HepG2 (cell line): Measurements from ENCODE around the gene PNKD. TPM values are rescaled to one million over a fixed set of nuclear protein-coding genes. Genes with fewer than 3 reads are reported as not detected.
A peak's percentile ranks its signal among the peaks of the same experiment; 100 is the strongest.

Experiments
- CBX5 ChIP-seq: sonication (generic); formaldehyde crosslinking; IDR thresholded peaks from 2 replicates; pipeline ENCODE4 v1.4.0; 2020; ENCODE audit warnings: missing genetic modification reagents, borderline replicate concordance
- DNMT1 ChIP-seq: sonication (generic); formaldehyde crosslinking; IDR thresholded peaks from 2 replicates; pipeline ENCODE4 v1.5.1; 2020; ENCODE audit warnings: mild to moderate bottlenecking, missing genetic modification reagents
- ESRRA ChIP-seq: sonication (generic); formaldehyde crosslinking; IDR thresholded peaks from 2 replicates; pipeline ENCODE4 v1.5.1; 2020; ENCODE audit warnings: mild to moderate bottlenecking, low read depth, missing genetic modification reagents
- HDAC2 ChIP-seq: sonication (generic); formaldehyde crosslinking; IDR thresholded peaks from 2 replicates; pipeline ENCODE4 v1.4.0; 2020; ENCODE audit warnings: missing genetic modification reagents
- KDM3A ChIP-seq: IDR thresholded peaks from 2 replicates; pipeline ENCODE4 v1.6.1; 2018; ENCODE audit warnings: low read depth, missing compliant biosample characterization
- KLF16 ChIP-seq, 2 experiments: sonication (generic) in 1 of 2; formaldehyde crosslinking in 1 of 2; IDR thresholded peaks; 2 replicates each; pipeline versions ENCODE4 v1.6.1 to v1.8.0; 2016 to 2023; ENCODE audit warnings: missing genetic modification reagents in 2 of 2, missing compliant biosample characterization in 1 of 2
- MEIS1 ChIP-seq: sonication (generic); formaldehyde crosslinking; IDR thresholded peaks from 2 replicates; pipeline ENCODE4 v1.9.0; 2021; ENCODE audit warnings: mild to moderate bottlenecking, missing genetic modification reagents, moderate library complexity, borderline replicate concordance
- MIER2 ChIP-seq: IDR thresholded peaks from 2 replicates; pipeline ENCODE4 v1.6.1; 2016; ENCODE audit warnings: missing biosample characterization, missing genetic modification reagents
- MXD4 ChIP-seq: IDR thresholded peaks from 2 replicates; pipeline ENCODE4 v1.6.1; 2016; ENCODE audit warnings: mild to moderate bottlenecking, missing biosample characterization, missing genetic modification reagents
- NCOA2 ChIP-seq: sonication (generic); formaldehyde crosslinking; IDR thresholded peaks from 2 replicates; pipeline ENCODE4 v1.8.0; 2022; ENCODE audit warnings: inconsistent platforms
- NFE2L2 ChIP-seq: fragments of 150-350 bp; IDR thresholded peaks from 2 replicates; pipeline ENCODE4 v1.6.1; 2014; ENCODE audit warnings: low read length
- NRL ChIP-seq: sonication (generic); formaldehyde crosslinking; IDR thresholded peaks from 2 replicates; pipeline ENCODE4 v1.5.0; 2020; ENCODE audit warnings: missing genetic modification reagents, mild to moderate bottlenecking, moderate library complexity, borderline replicate concordance
- REPIN1 ChIP-seq: sonication (generic); formaldehyde crosslinking; IDR thresholded peaks from 2 replicates; pipeline ENCODE4 v1.8.0; 2022; ENCODE audit warnings: missing genetic modification reagents, low read depth, mild to moderate bottlenecking, borderline replicate concordance
- RFXAP ChIP-seq: sonication (generic); formaldehyde crosslinking; IDR thresholded peaks from 2 replicates; pipeline ENCODE4 v1.4.0; 2020; ENCODE audit warnings: missing genetic modification reagents, borderline replicate concordance
- SP1 ChIP-seq, 2 experiments: fragments of 450-650 bp in 1 of 2; sonication (generic) in 1 of 2; formaldehyde crosslinking in 1 of 2; IDR thresholded peaks; 2 replicates each; pipeline versions ENCODE4 v1.4.0 to v1.6.1; 2016 to 2020; ENCODE audit warnings: missing genetic modification reagents in 1 of 2
- SP4 ChIP-seq: sonication (generic); formaldehyde crosslinking; IDR thresholded peaks from 2 replicates; pipeline ENCODE4 v1.8.1; 2023; ENCODE audit warnings: mild to moderate bottlenecking, missing genetic modification reagents
- SRF ChIP-seq: IDR thresholded peaks from 2 replicates; pipeline ENCODE4 v1.6.1; 2011; ENCODE audit warnings: mild to moderate bottlenecking, low read depth, low read length, moderate library complexity
- TBX2 ChIP-seq: sonication (generic); formaldehyde crosslinking; IDR thresholded peaks from 2 replicates; pipeline ENCODE4 v1.5.0; 2020; ENCODE audit warnings: missing genetic modification reagents, mild to moderate bottlenecking, borderline replicate concordance
- TBX3 ChIP-seq: fragments of 450-650 bp; IDR thresholded peaks from 2 replicates; pipeline ENCODE4 v1.6.1; 2017; ENCODE audit warnings: antibody characterized with exemption, mild to moderate bottlenecking, inconsistent platforms, borderline replicate concordance
- ZBTB38 ChIP-seq: sonication (generic); formaldehyde crosslinking; IDR thresholded peaks from 2 replicates; pipeline ENCODE4 v1.5.1; 2020; ENCODE audit warnings: mild to moderate bottlenecking, missing genetic modification reagents
- ZNF326 ChIP-seq: sonication (generic); formaldehyde crosslinking; IDR thresholded peaks from 2 replicates; pipeline ENCODE4 v1.4.0; 2020; ENCODE audit warnings: missing genetic modification reagents, borderline replicate concordance
- ZNF354B ChIP-seq: sonication (generic); formaldehyde crosslinking; IDR thresholded peaks from 2 replicates; pipeline ENCODE4 v1.8.0; 2022; ENCODE audit warnings: mild to moderate bottlenecking, missing genetic modification reagents
- ZNF629 ChIP-seq: sonication (generic); formaldehyde crosslinking; conservative IDR thresholded peaks from 2 replicates; pipeline ENCODE4 v1.5.0; 2020; ENCODE audit warnings: missing genetic modification reagents
- ZNF678 ChIP-seq: sonication (generic); formaldehyde crosslinking; IDR thresholded peaks from 2 replicates; pipeline ENCODE4 v1.4.0; 2020; ENCODE audit warnings: mild to moderate bottlenecking, missing genetic modification reagents
- ZNF747 ChIP-seq: sonication (generic); formaldehyde crosslinking; IDR thresholded peaks from 2 replicates; pipeline ENCODE4 v1.8.1; 2023; ENCODE audit warnings: missing genetic modification reagents, mild to moderate bottlenecking, borderline replicate concordance
- ZNF788 ChIP-seq: sonication (generic); formaldehyde crosslinking; IDR thresholded peaks from 2 replicates; pipeline ENCODE4 v1.5.0; 2020; ENCODE audit warnings: mild to moderate bottlenecking, missing genetic modification reagents, borderline replicate concordance
- ZNF891 ChIP-seq: sonication (generic); formaldehyde crosslinking; IDR thresholded peaks from 2 replicates; pipeline ENCODE4 v1.5.0; 2020; ENCODE audit warnings: mild to moderate bottlenecking, missing genetic modification reagents
- ZSCAN21 ChIP-seq: sonication (generic); formaldehyde crosslinking; IDR thresholded peaks from 2 replicates; pipeline ENCODE4 v1.8.0; 2022; ENCODE audit warnings: mild to moderate bottlenecking, missing genetic modification reagents, moderate library complexity, borderline replicate concordance
- polyA plus RNA-seq, 8 experiments: library from polyadenylated mRNA; depleted of rRNA in 3 of 8; stranded (reverse) in 7 of 8; unstranded in 1 of 8; fragments of >200 nt; fragmentation: Illumina TruSeq in 4 of 8; extraction: Trizol in 4 of 8; gene quantifications; 2 replicates each; pipeline versions ENCODE4 v1.2.1 to v1.2.3, GENCODE V29; 2011 to 2016; ENCODE audit warnings: low read depth in 4 of 8, missing spikeins in 1 of 8, mixed read lengths in 1 of 8; ENCODE audit not compliant: insufficient read depth in 1 of 8
- total RNA-seq, 5 experiments: library from RNA; depleted of rRNA; stranded (reverse); fragments of >200 nt; fragmentation: Illumina TruSeq; extraction: Trizol; gene quantifications; 2 replicates each; pipeline ENCODE4 v1.2.3, GENCODE V29; 2016; ENCODE audit warnings: low read depth in 1 of 5
- TF ChIP-seq, protein P1 (sequence below): IDR thresholded peaks from 2 replicates; pipeline ENCODE4 v1.6.1; 2016; ENCODE audit warnings: mild to moderate bottlenecking

The PNKD gene
- total and polyA plus RNA-seq, 2 of the 13 experiments (the other 11 are each of a cell fraction or from before 2014, with no cell fraction given), result 55.9 to 80.4 TPM

DNA sequence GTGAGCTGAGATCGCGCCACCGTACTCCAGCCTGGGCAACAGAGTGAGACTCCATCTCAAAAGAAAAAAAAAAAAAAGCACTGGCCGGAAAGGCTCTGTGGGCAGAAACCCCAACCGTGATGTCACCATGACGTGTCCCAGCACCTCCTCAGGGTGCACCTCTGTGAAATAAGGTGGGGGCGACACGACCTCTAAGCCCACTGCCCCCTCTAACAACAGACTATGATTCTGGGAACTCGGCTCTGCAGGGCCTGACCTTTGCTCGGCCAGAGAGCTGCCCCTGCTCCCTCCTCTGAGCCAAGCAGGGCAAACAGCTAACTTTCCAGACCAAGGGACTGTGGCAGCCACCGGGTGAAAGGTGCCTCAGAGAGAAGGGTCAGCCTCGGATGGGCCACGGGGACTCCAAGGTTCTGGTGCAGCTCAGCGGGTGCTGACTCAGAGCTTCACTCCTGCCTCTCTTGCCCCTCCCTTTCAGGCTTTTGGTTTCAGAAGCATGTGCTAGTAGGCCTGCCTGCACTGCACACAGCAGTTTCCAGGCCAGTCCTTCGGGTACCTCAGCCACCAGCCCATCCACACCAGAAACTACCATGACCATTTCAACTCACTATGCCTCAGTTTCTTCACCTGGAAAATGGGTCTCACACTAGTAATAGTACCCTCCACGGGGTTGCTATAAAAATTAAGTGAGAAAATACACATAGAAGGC lies 13.9 kb downstream of the PNKD start (continued):
- TF ChIP-seq ZNF629 (CRISPR knock-in tag) (peak; percentile 95), MEIS1 (CRISPR knock-in tag) (no peak), TBX2 (CRISPR knock-in tag) (0 out of 2 replicates have a peak, but pooled peaks have one; percentile 48), KLF16 (CRISPR knock-in tag; IDR thresholded peaks at IDR 0.05) (peak in 1 of 2 experiments; percentile 23; a peak in 1 of 4 replicates), MIER2 (CRISPR knock-in tag) (no peak), RFXAP (no peak), MXD4 (peak; percentile 49; the same call in 1 of the 2 replicates), ZNF747 (CRISPR knock-in tag) (0 out of 2 replicates have a peak, but pooled peaks have one; percentile 70), TBX3 (no peak), ZBTB38 (peak; percentile 75), NCOA2 (CRISPR knock-in tag) (no peak), NFE2L2 (no peak), SP4 (CRISPR knock-in tag) (0 out of 2 replicates have a peak, but pooled peaks have one; percentile 46), KDM3A (CRISPR knock-in tag) (0 out of 2 replicates have a peak, but pooled peaks have one; percentile 48), CBX5 (CRISPR knock-in tag) (0 out of 2 replicates have a peak, but pooled peaks have one; percentile 61), ZNF678 (no peak), DNMT1 (CRISPR knock-in tag) (0 out of 2 replicates have a peak, but pooled peaks have one; percentile 67), ESRRA (CRISPR knock-in tag) (peak; percentile 28; the same call in 1 of the 2 replicates), HDAC2 (CRISPR knock-in tag) (peak; percentile 35; the same call in 1 of the 2 replicates), SRF (no peak), ZNF354B (CRISPR knock-in tag) (no peak), NRL (peak; percentile 93), ZNF891 (CRISPR knock-in tag) (peak; percentile 67), REPIN1 (CRISPR knock-in tag) (peak; percentile 74; the same call in 1 of the 2 replicates), ZSCAN21 (no peak), ZNF788 (CRISPR knock-in tag) (peak; percentile 69; the same call in 1 of the 2 replicates), SP1 (IDR thresholded peaks at IDR 0.05) (no peak), SP1 (CRISPR knock-in tag; IDR thresholded peaks at IDR 0.05) (peak; percentile 30; the same call in 1 of the 2 replicates), ZNF326 (no peak)
- TF ChIP-seq, protein P1, sequence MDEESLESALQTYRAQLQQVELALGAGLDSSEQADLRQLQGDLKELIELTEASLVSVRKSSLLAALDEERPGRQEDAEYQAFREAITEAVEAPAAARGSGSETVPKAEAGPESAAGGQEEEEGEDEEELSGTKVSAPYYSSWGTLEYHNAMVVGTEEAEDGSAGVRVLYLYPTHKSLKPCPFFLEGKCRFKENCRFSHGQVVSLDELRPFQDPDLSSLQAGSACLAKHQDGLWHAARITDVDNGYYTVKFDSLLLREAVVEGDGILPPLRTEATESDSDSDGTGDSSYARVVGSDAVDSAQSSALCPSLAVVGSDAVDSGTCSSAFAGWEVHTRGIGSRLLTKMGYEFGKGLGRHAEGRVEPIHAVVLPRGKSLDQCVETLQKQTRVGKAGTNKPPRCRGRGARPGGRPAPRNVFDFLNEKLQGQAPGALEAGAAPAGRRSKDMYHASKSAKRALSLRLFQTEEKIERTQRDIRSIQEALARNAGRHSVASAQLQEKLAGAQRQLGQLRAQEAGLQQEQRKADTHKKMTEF, result peak; percentile 59
